H9 (cell line): Measurements from ENCODE around the gene ZIC5. TPM values are rescaled to one million over a fixed set of nuclear protein-coding genes. Genes with fewer than 3 reads are reported as not detected.

Source experiments
- DNase-seq: peaks from one replicate; pipeline ENCODE4 v3.0.0-alpha.2; 2017
- H2AFZ ChIP-seq: one replicate; pipeline ENCODE4 v1.6.1; 2013; ENCODE audit warnings: mild to moderate bottlenecking, low read length, control low read depth, moderate library complexity
- H2AK5ac ChIP-seq: 2 replicates; pipeline ENCODE4 v1.6.1; 2013; ENCODE audit warnings: low read length, control low read depth, mixed read lengths; ENCODE audit not compliant: insufficient read length
- H2BK120ac ChIP-seq: one replicate; pipeline ENCODE4 v1.6.1; 2013; ENCODE audit warnings: low read depth, mild to moderate bottlenecking, low read length, control low read depth, inconsistent platforms; ENCODE audit not compliant: poor library complexity, severe bottlenecking
- H2BK12ac ChIP-seq: 2 replicates; pipeline ENCODE4 v1.6.1; 2013; ENCODE audit warnings: low read length, control low read depth, mixed read lengths, low read depth; ENCODE audit not compliant: insufficient read length
- H2BK15ac ChIP-seq: 2 replicates; pipeline ENCODE4 v1.6.1; 2013; ENCODE audit warnings: low read depth, low read length, control low read depth
- H2BK20ac ChIP-seq: one replicate; pipeline ENCODE4 v1.6.1; 2013; ENCODE audit warnings: low read depth, mild to moderate bottlenecking, low read length, control low read depth, inconsistent platforms; ENCODE audit not compliant: poor library complexity, severe bottlenecking
- H2BK5ac ChIP-seq: 2 replicates; pipeline ENCODE4 v1.6.1; 2013; ENCODE audit warnings: low read length, control low read depth, mixed read lengths; ENCODE audit not compliant: insufficient read length
- H3K14ac ChIP-seq: 2 replicates; pipeline ENCODE4 v1.6.1; 2013; ENCODE audit warnings: low read length, control low read depth; ENCODE audit not compliant: insufficient read depth
- H3K18ac ChIP-seq: 2 replicates; pipeline ENCODE4 v1.6.1; 2013; ENCODE audit warnings: low read depth, mild to moderate bottlenecking, mixed read lengths, low read length, control low read depth; ENCODE audit not compliant: insufficient read length
- H3K23ac ChIP-seq: 2 replicates; pipeline ENCODE4 v1.6.1; 2013; ENCODE audit warnings: low read length, control low read depth, mixed read lengths, low read depth; ENCODE audit not compliant: insufficient read length
- H3K23me2 ChIP-seq: 2 replicates; pipeline ENCODE4 v1.6.1; 2013; ENCODE audit warnings: low read depth, mild to moderate bottlenecking, mixed read lengths, low read length, control low read depth; ENCODE audit not compliant: insufficient read length, poor library complexity, severe bottlenecking
- H3K27ac ChIP-seq: 2 replicates; pipeline ENCODE4 v1.5.1; 2013; ENCODE audit warnings: low read length, control low read depth, mixed read lengths, low read depth; ENCODE audit not compliant: insufficient read length
- H3K27me3 ChIP-seq: 2 replicates; pipeline ENCODE4 v1.6.1; 2013; ENCODE audit warnings: low read length, control low read depth, inconsistent platforms; ENCODE audit not compliant: insufficient read depth
- H3K4ac ChIP-seq: 2 replicates; pipeline ENCODE4 v1.6.1; 2013; ENCODE audit warnings: low read depth, mild to moderate bottlenecking, control low read depth, inconsistent platforms, low read length, moderate library complexity
- H3K4me1 ChIP-seq: 2 replicates; pipeline ENCODE4 v1.6.1; 2013; ENCODE audit warnings: low read length, control low read depth, inconsistent platforms; ENCODE audit not compliant: insufficient read depth
- H3K4me2 ChIP-seq: 2 replicates; pipeline ENCODE4 v1.6.1; 2013; ENCODE audit warnings: low read length, control low read depth, mixed read lengths; ENCODE audit not compliant: insufficient read length, insufficient read depth
- H3K56ac ChIP-seq: 2 replicates; pipeline ENCODE4 v1.6.1; 2013; ENCODE audit warnings: low read depth, mild to moderate bottlenecking, mixed read lengths, low read length, control low read depth; ENCODE audit not compliant: insufficient read length
- H3K79me1 ChIP-seq: 2 replicates; pipeline ENCODE4 v1.6.1; 2013; ENCODE audit warnings: low read depth, mild to moderate bottlenecking, moderate library complexity, low read length, control low read depth, inconsistent platforms; ENCODE audit not compliant: insufficient read depth, poor library complexity, severe bottlenecking
- H3K79me2 ChIP-seq: 2 replicates; pipeline ENCODE4 v1.6.1; 2013; ENCODE audit warnings: low read length, control low read depth, inconsistent platforms; ENCODE audit not compliant: insufficient read depth
- H3K9ac ChIP-seq: 2 replicates; pipeline ENCODE4 v1.6.1; 2013; ENCODE audit warnings: low read length, control low read depth, mixed read lengths; ENCODE audit not compliant: insufficient read length; ENCODE audit errors: extremely low read depth
- H3K9me3 ChIP-seq: one replicate; pipeline ENCODE4 v1.6.1; 2013; ENCODE audit warnings: low read depth, low read length, inconsistent platforms; ENCODE audit not compliant: control insufficient read depth
- H3T11ph ChIP-seq: one replicate; pipeline ENCODE4 v1.6.1; 2013; ENCODE audit warnings: mild to moderate bottlenecking, low read length, control low read depth, inconsistent platforms
- H4K20me1 ChIP-seq: one replicate; pipeline ENCODE4 v1.6.1; 2013; ENCODE audit not compliant: control insufficient read depth, insufficient read length, insufficient read depth
- H4K5ac ChIP-seq: 2 replicates; pipeline ENCODE4 v1.6.1; 2013; ENCODE audit warnings: low read depth, mild to moderate bottlenecking, mixed read lengths, low read length, control low read depth; ENCODE audit not compliant: insufficient read length
- H4K8ac ChIP-seq: replicated peaks from 2 replicates; pipeline ENCODE4 v1.6.1; 2013; ENCODE audit warnings: low read length, control low read depth, mixed read lengths, low read depth; ENCODE audit not compliant: insufficient read length
- H4K91ac ChIP-seq: 2 replicates; pipeline ENCODE4 v1.6.1; 2013; ENCODE audit warnings: low read depth, mild to moderate bottlenecking, moderate library complexity, mixed read lengths, low read length, control low read depth; ENCODE audit not compliant: insufficient read length
- H3K27ac Mint-ChIP-seq, 3 experiments: 2 replicates in 2 of 3; 3 replicates in 1 of 3; pipeline ENCODE4 v1.8.0; 2020 to 2021; ENCODE audit warnings: mixed read lengths in 3 of 3, mild to moderate bottlenecking in 1 of 3, moderate library complexity in 1 of 3
- H3K27me3 Mint-ChIP-seq: 2 replicates; pipeline ENCODE4 v1.8.0; 2021; ENCODE audit warnings: low read depth, mild to moderate bottlenecking, moderate library complexity, mixed read lengths
- H3K36me3 Mint-ChIP-seq, 3 experiments: 2 replicates in 2 of 3; 3 replicates in 1 of 3; pipeline ENCODE4 v1.8.0; 2020 to 2021; ENCODE audit warnings: low read depth in 3 of 3, mixed read lengths in 3 of 3; ENCODE audit not compliant: insufficient read depth in 1 of 3
- H3K4me1 Mint-ChIP-seq, 2 experiments: 2 replicates each; pipeline ENCODE4 v1.8.0; 2020; ENCODE audit warnings: mixed read lengths in 2 of 2
- H3K4me3 Mint-ChIP-seq, 2 experiments: 2 replicates in 1 of 2; 3 replicates in 1 of 2; pipeline ENCODE4 v1.8.0; 2020 to 2021; ENCODE audit warnings: mild to moderate bottlenecking in 2 of 2, mixed read lengths in 2 of 2, moderate library complexity in 1 of 2
- H3K9me3 Mint-ChIP-seq, 2 experiments: 2 replicates in 1 of 2; 3 replicates in 1 of 2; pipeline ENCODE4 v1.8.0; 2020; ENCODE audit warnings: mild to moderate bottlenecking in 2 of 2, mixed read lengths in 2 of 2, moderate library complexity in 1 of 2
- CTCF ChIP-seq: fragments of 200-600 bp; sonication (generic); conservative IDR thresholded peaks from 3 replicates; pipeline ENCODE4 v1.8.0; 2021; ENCODE audit warnings: antibody characterized with exemption, mild to moderate bottlenecking
- WGBS: extraction: QIAGEN DNeasy Blood & Tissue Kit; methylation state at CpG from one replicate; pipeline ENCODE4 v1.1.7; 2013; ENCODE audit warnings: missing lambda C conversion rate, low lambda C conversion rate, mixed read lengths; ENCODE audit not compliant: insufficient read length; ENCODE audit errors: extremely low coverage; 5-methylcytosine and 5-hydroxymethylcytosine counted together
- total RNA-seq: library from RNA; stranded (reverse); gene quantifications from 2 replicates; pipeline ENCODE4 v1.2.1, GENCODE V29; 2021

Gene ZIC5
- total RNA-seq, 1 experiment from 2014 or later = 51.9 TPM

GRCh38 chr13:99935772-99936171 lies 35.8 kb downstream of the ZIC5 start:
- peak; percentile 63 for TF ChIP-seq CTCF
- Mint-ChIP-seq H3K9me3 (no peaks in the 10 kb centered on the region; a peak in 2 of 5 replicates), H3K4me1 (peaks cover 14 to 17% of the 10 kb centered on the region in 2 experiments; a peak in 3 of 4 replicates), H3K4me3 (no peak overlapping the region), H3K27me3 (no peaks in the 10 kb centered on the region; the same call in 1 of the 2 replicates), H3K27ac (peak overlapping the region in 1 of 3 experiments; percentile 70; a peak in 1 of 7 replicates), H3K36me3 (no peaks in the 10 kb centered on the region)
- no peak overlapping the region for H4K5ac ChIP-seq
- H3K14ac ChIP-seq = no peak overlapping the region
- H2BK12ac ChIP-seq = no peak overlapping the region
- no peak overlapping the region for H3K4me2 ChIP-seq
- H2BK15ac ChIP-seq = no peak overlapping the region
- no peak overlapping the region for H3K56ac ChIP-seq
- no peak overlapping the region for H2AK5ac ChIP-seq
- no peak overlapping the region for H3K4ac ChIP-seq
- no peak overlapping the region for H2BK5ac ChIP-seq
- no peaks in the 10 kb centered on the region for H3K9me3 ChIP-seq
- no peak overlapping the region for H3K18ac ChIP-seq
- H2AFZ ChIP-seq = no peak overlapping the region
- no peaks in the 10 kb centered on the region for H3K79me1 ChIP-seq
- no peaks in the 10 kb centered on the region for H3K23me2 ChIP-seq
- H3T11ph ChIP-seq = no peak overlapping the region
- no peak overlapping the region for H4K91ac ChIP-seq
- no peaks in the 10 kb centered on the region for H3K4me1 ChIP-seq
- H4K20me1 ChIP-seq = no peaks in the 10 kb centered on the region
- no peaks in the 10 kb centered on the region for H3K79me2 ChIP-seq
- no peak overlapping the region for H2BK120ac ChIP-seq
- no CpG with 5 or more reads among the region's 2 CpGs for WGBS
- H3K9ac ChIP-seq = no peak overlapping the region
- no peak overlapping the region for H3K23ac ChIP-seq
- no peak for DNase-seq
- H2BK20ac ChIP-seq = no peak overlapping the region
- H4K8ac ChIP-seq = no peak overlapping the region
- no peak overlapping the region for H3K27ac ChIP-seq
- H3K27me3 ChIP-seq = no peaks in the 10 kb centered on the region
